Peyer's patch (tissue), 4 donors: ENCODE data around the gene SLC39A11. TPM values are rescaled to one million over a fixed set of nuclear protein-coding genes. Genes with fewer than 3 reads are reported as not detected.

Experiments used
- DNase-seq, 3 donors: peaks; one replicate each; pipeline ENCODE4 v3.0.0-alpha.2; 2017 to 2019
- H3K27ac ChIP-seq, 4 donors: fragments of 200-600 bp; sonication (generic); one replicate each; pipeline ENCODE4 v1.5.1; 2016 to 2019
- H3K27me3 ChIP-seq, 2 donors: fragments of 200-600 bp; sonication (generic); one replicate each; pipeline ENCODE4 v1.5.1; 2019
- H3K36me3 ChIP-seq, 3 donors: fragments of 200-600 bp; sonication (generic); one replicate each; pipeline ENCODE4 v1.5.1; 2016 to 2019
- H3K4me1 ChIP-seq, 4 donors: fragments of 200-600 bp; sonication (generic); one replicate each; pipeline ENCODE4 v1.5.1; 2016 to 2019
- H3K4me3 ChIP-seq, 4 donors: fragments of 200-600 bp; sonication (generic); 1 replicate in 3 of 4; 2 replicates in 1 of 4; pipeline ENCODE4 v1.5.1; 2016 to 2019; ENCODE audit warnings: mild to moderate bottlenecking in 1 of 4
- H3K9me3 ChIP-seq, 4 donors: fragments of 200-600 bp; sonication (generic); one replicate each; pipeline ENCODE4 v1.5.1; 2016 to 2019; ENCODE audit warnings: mild to moderate bottlenecking in 1 of 4
- CTCF ChIP-seq, 6 experiments: fragments of 450-650 bp in 4 of 6; fragments of 200-600 bp in 2 of 6; sonication (generic) in 1 of 6; IDR thresholded peaks; one replicate each; pipeline ENCODE4 v1.5.1; 2017 to 2019; ENCODE audit warnings: antibody characterized with exemption in 6 of 6, mild to moderate bottlenecking in 3 of 6, moderate library complexity in 1 of 6
- POLR2A ChIP-seq, 2 donors: fragments of 450-650 bp; IDR thresholded peaks; one replicate each; pipeline ENCODE4 v1.5.1; 2017; ENCODE audit warnings: antibody characterized with exemption in 2 of 2, mild to moderate bottlenecking in 2 of 2, moderate library complexity in 2 of 2
- total RNA-seq, 4 donors: library from RNA; depleted of rRNA; stranded (reverse); fragments of >200 nt; gene quantifications; one replicate each; pipeline ENCODE4 v1.1.0, GENCODE V29; 2016

SLC39A11 gene
- total RNA-seq, 4 donors from 2014 or later: 39.9 to 91.6 (median 45.7) TPM

- H3K27ac ChIP-seq: no peak overlapping the region
- H3K4me3 ChIP-seq: no peak overlapping the region
- H3K9me3 ChIP-seq: no peaks in the 10 kb centered on the region
- no peaks in the 10 kb centered on the region for H3K4me1 ChIP-seq
- no peak for TF ChIP-seq CTCF (IDR thresholded peaks at IDR 0.05)
- no peak for TF ChIP-seq POLR2A (IDR thresholded peaks at IDR 0.05)
- H3K27me3 ChIP-seq: no peaks in the 10 kb centered on the region
- DNase-seq: no peak
- H3K36me3 ChIP-seq: no peaks in the 10 kb centered on the region
These were observed 103.3 kb downstream of the SLC39A11 start for GRCh38 chr17:72989074-72989610.

GRCh38 chr17:72988451-72988850 lies 104.0 kb downstream of the SLC39A11 start:
- Histone ChIP-seq H3K27ac (no peak overlapping the region), H3K4me3 (no peak overlapping the region), H3K4me1 (no peaks in the 10 kb centered on the region), H3K36me3 (no peaks in the 10 kb centered on the region), H3K9me3 (no peaks in the 10 kb centered on the region), H3K27me3 (no peaks in the 10 kb centered on the region)
- no peak for TF ChIP-seq CTCF (IDR thresholded peaks at IDR 0.05)
- no peak for TF ChIP-seq POLR2A (IDR thresholded peaks at IDR 0.05)
- no peak for DNase-seq

- TF ChIP-seq POLR2A (IDR thresholded peaks at IDR 0.05) (no peak), CTCF (IDR thresholded peaks at IDR 0.05) (no peak)
- Histone ChIP-seq H3K27ac (no peak overlapping the region), H3K4me3 (no peak overlapping the region), H3K9me3 (no peaks in the 10 kb centered on the region), H3K36me3 (no peaks in the 10 kb centered on the region), H3K4me1 (no peaks in the 10 kb centered on the region), H3K27me3 (no peaks in the 10 kb centered on the region)
- DNase-seq: no peak
These were observed 105.3 kb downstream of the SLC39A11 start for GRCh38 chr17:72987166-72987565.

GRCh38 chr17:72985882-72986720 lies 106.4 kb downstream of the SLC39A11 start:
- no peaks in the 10 kb centered on the region for H3K9me3 ChIP-seq
- no peak overlapping the region for H3K4me3 ChIP-seq
- TF ChIP-seq POLR2A (IDR thresholded peaks at IDR 0.05): no peak
- peak; percentile 14 to 79 (median 76) for TF ChIP-seq CTCF (IDR thresholded peaks at IDR 0.05)
- no peaks in the 10 kb centered on the region for H3K36me3 ChIP-seq
- no peaks in the 10 kb centered on the region for H3K4me1 ChIP-seq
- peak in 1 of 3 donors; percentile 74 for DNase-seq
- H3K27ac ChIP-seq: no peak overlapping the region
- H3K27me3 ChIP-seq: no peaks in the 10 kb centered on the region

GRCh38 chr17:72984926-72985325 lies 107.6 kb downstream of the SLC39A11 start:
- TF ChIP-seq POLR2A (IDR thresholded peaks at IDR 0.05) (no peak), CTCF (IDR thresholded peaks at IDR 0.05) (no peak)
- Histone ChIP-seq H3K36me3 (no peaks in the 10 kb centered on the region), H3K4me1 (no peaks in the 10 kb centered on the region), H3K27me3 (no peaks in the 10 kb centered on the region), H3K4me3 (no peak overlapping the region), H3K9me3 (no peaks in the 10 kb centered on the region), H3K27ac (no peak overlapping the region)
- peak in 1 of 3 donors; percentile 17 for DNase-seq
